Measurements from ENCODE around the gene NEO1.

Gene NEO1

GRCh38 chr15:73323956-73324355, 271.7 kb downstream of the NEO1 start:
- H3K9ac ChIP-seq (ENCODE audit: low read depth in 1 of 2, low read length in 2 of 2): no peak overlapping the region
- no peak overlapping the region for H3K4me3 ChIP-seq (ENCODE audit: low read length in 2 of 2)
- no peaks in the 10 kb centered on the region for H3K9me3 ChIP-seq (ENCODE audit: control insufficient read depth in 2 of 2, low read length in 2 of 2)
- H3K27me3 ChIP-seq (ENCODE audit: control insufficient read depth in 2 of 2, insufficient read depth in 2 of 2, low read length in 2 of 2): peaks cover 0 to 6% of the 10 kb centered on the region in 2 donors
- no peaks in the 10 kb centered on the region for H3K4me1 ChIP-seq (ENCODE audit: control insufficient read depth in 2 of 2, insufficient read depth in 2 of 2, low read length in 2 of 2)
- no peaks in the 10 kb centered on the region for H3K36me3 ChIP-seq (ENCODE audit: control insufficient read depth in 2 of 2, insufficient read depth in 2 of 2, low read length in 2 of 2)
- no peak overlapping the region for H3K27ac ChIP-seq (ENCODE audit: low read depth in 2 of 2, low read length in 2 of 2)

- H3K9ac ChIP-seq (ENCODE audit: low read depth in 1 of 2, low read length in 2 of 2): no peak overlapping the region
- H3K9me3 ChIP-seq (ENCODE audit: control insufficient read depth in 2 of 2, low read length in 2 of 2): no peaks in the 10 kb centered on the region
- H3K27ac ChIP-seq (ENCODE audit: low read depth in 2 of 2, low read length in 2 of 2): no peak overlapping the region
- H3K36me3 ChIP-seq (ENCODE audit: control insufficient read depth in 2 of 2, insufficient read depth in 2 of 2, low read length in 2 of 2): no peaks in the 10 kb centered on the region
- no peak overlapping the region for H3K4me3 ChIP-seq (ENCODE audit: low read length in 2 of 2)
- H3K4me1 ChIP-seq (ENCODE audit: control insufficient read depth in 2 of 2, insufficient read depth in 2 of 2, low read length in 2 of 2): no peaks in the 10 kb centered on the region
- H3K27me3 ChIP-seq (ENCODE audit: control insufficient read depth in 2 of 2, insufficient read depth in 2 of 2, low read length in 2 of 2): no peaks in the 10 kb centered on the region
Measured at GRCh38 chr15:73324496-73325170, 272.4 kb downstream of the NEO1 start.

GRCh38 chr15:73325191-73325861, 273.1 kb downstream of the NEO1 start:
- Histone ChIP-seq H3K4me3 (ENCODE audit: low read length in 2 of 2) (no peak overlapping the region), H3K27me3 (ENCODE audit: control insufficient read depth in 2 of 2, insufficient read depth in 2 of 2, low read length in 2 of 2) (no peaks in the 10 kb centered on the region), H3K36me3 (ENCODE audit: control insufficient read depth in 2 of 2, insufficient read depth in 2 of 2, low read length in 2 of 2) (no peaks in the 10 kb centered on the region), H3K27ac (ENCODE audit: low read depth in 2 of 2, low read length in 2 of 2) (no peak overlapping the region), H3K9ac (ENCODE audit: low read depth in 1 of 2, low read length in 2 of 2) (no peak overlapping the region), H3K4me1 (ENCODE audit: control insufficient read depth in 2 of 2, insufficient read depth in 2 of 2, low read length in 2 of 2) (no peaks in the 10 kb centered on the region), H3K9me3 (ENCODE audit: control insufficient read depth in 2 of 2, low read length in 2 of 2) (no peaks in the 10 kb centered on the region)

- Histone ChIP-seq H3K36me3 (ENCODE audit: control insufficient read depth in 2 of 2, insufficient read depth in 2 of 2, low read length in 2 of 2) (no peaks in the 10 kb centered on the region), H3K27ac (ENCODE audit: low read depth in 2 of 2, low read length in 2 of 2) (no peak overlapping the region), H3K4me3 (ENCODE audit: low read length in 2 of 2) (no peak overlapping the region), H3K9me3 (ENCODE audit: control insufficient read depth in 2 of 2, low read length in 2 of 2) (no peaks in the 10 kb centered on the region), H3K27me3 (ENCODE audit: control insufficient read depth in 2 of 2, insufficient read depth in 2 of 2, low read length in 2 of 2) (no peaks in the 10 kb centered on the region), H3K4me1 (ENCODE audit: control insufficient read depth in 2 of 2, insufficient read depth in 2 of 2, low read length in 2 of 2) (no peaks in the 10 kb centered on the region), H3K9ac (ENCODE audit: low read depth in 1 of 2, low read length in 2 of 2) (no peak overlapping the region)
Measured at GRCh38 chr15:73326157-73326556, 273.9 kb downstream of the NEO1 start.

- H3K27ac ChIP-seq (ENCODE audit: low read depth in 2 of 2, low read length in 2 of 2): no peak overlapping the region
- H3K9me3 ChIP-seq (ENCODE audit: control insufficient read depth in 2 of 2, low read length in 2 of 2): no peaks in the 10 kb centered on the region
- no peaks in the 10 kb centered on the region for H3K4me1 ChIP-seq (ENCODE audit: control insufficient read depth in 2 of 2, insufficient read depth in 2 of 2, low read length in 2 of 2)
- H3K9ac ChIP-seq (ENCODE audit: low read depth in 1 of 2, low read length in 2 of 2): no peak overlapping the region
- H3K4me3 ChIP-seq (ENCODE audit: low read length in 2 of 2): no peak overlapping the region
- H3K27me3 ChIP-seq (ENCODE audit: control insufficient read depth in 2 of 2, insufficient read depth in 2 of 2, low read length in 2 of 2): no peaks in the 10 kb centered on the region
- no peaks in the 10 kb centered on the region for H3K36me3 ChIP-seq (ENCODE audit: control insufficient read depth in 2 of 2, insufficient read depth in 2 of 2, low read length in 2 of 2)
Measured at GRCh38 chr15:73328149-73328820, 276.0 kb downstream of the NEO1 start.

GRCh38 chr15:73328981-73329380, 276.7 kb downstream of the NEO1 start:
- no peak overlapping the region for H3K27ac ChIP-seq (ENCODE audit: low read depth in 2 of 2, low read length in 2 of 2)
- H3K9me3 ChIP-seq (ENCODE audit: control insufficient read depth in 2 of 2, low read length in 2 of 2): no peaks in the 10 kb centered on the region
- H3K36me3 ChIP-seq (ENCODE audit: control insufficient read depth in 2 of 2, insufficient read depth in 2 of 2, low read length in 2 of 2): no peaks in the 10 kb centered on the region

GRCh38 chr15:73329501-73330200, 277.4 kb downstream of the NEO1 start:
- Histone ChIP-seq H3K4me1 (ENCODE audit: control insufficient read depth in 2 of 2, insufficient read depth in 2 of 2, low read length in 2 of 2) (no peaks in the 10 kb centered on the region), H3K36me3 (ENCODE audit: control insufficient read depth in 2 of 2, insufficient read depth in 2 of 2, low read length in 2 of 2) (no peaks in the 10 kb centered on the region), H3K4me3 (ENCODE audit: low read length in 2 of 2) (no peak overlapping the region), H3K9me3 (ENCODE audit: control insufficient read depth in 2 of 2, low read length in 2 of 2) (no peaks in the 10 kb centered on the region), H3K27me3 (ENCODE audit: control insufficient read depth in 2 of 2, insufficient read depth in 2 of 2, low read length in 2 of 2) (no peaks in the 10 kb centered on the region), H3K9ac (ENCODE audit: low read depth in 1 of 2, low read length in 2 of 2) (no peak overlapping the region), H3K27ac (ENCODE audit: low read depth in 2 of 2, low read length in 2 of 2) (no peak overlapping the region)

More at GRCh38 chr15:73328981-73329380, 276.7 kb downstream of the NEO1 start:
- Histone ChIP-seq H3K9ac (ENCODE audit: low read depth in 1 of 2, low read length in 2 of 2) (no peak overlapping the region), H3K4me1 (ENCODE audit: control insufficient read depth in 2 of 2, insufficient read depth in 2 of 2, low read length in 2 of 2) (no peaks in the 10 kb centered on the region), H3K27me3 (ENCODE audit: control insufficient read depth in 2 of 2, insufficient read depth in 2 of 2, low read length in 2 of 2) (no peaks in the 10 kb centered on the region), H3K4me3 (ENCODE audit: low read length in 2 of 2) (no peak overlapping the region)

GRCh38 chr15:73330206-73331051, 278.2 kb downstream of the NEO1 start:
- H3K27ac ChIP-seq (ENCODE audit: low read depth in 2 of 2, low read length in 2 of 2): no peak overlapping the region
- H3K4me3 ChIP-seq (ENCODE audit: low read length in 2 of 2): no peak overlapping the region
- no peaks in the 10 kb centered on the region for H3K36me3 ChIP-seq (ENCODE audit: control insufficient read depth in 2 of 2, insufficient read depth in 2 of 2, low read length in 2 of 2)
- H3K4me1 ChIP-seq (ENCODE audit: control insufficient read depth in 2 of 2, insufficient read depth in 2 of 2, low read length in 2 of 2): no peaks in the 10 kb centered on the region
- H3K27me3 ChIP-seq (ENCODE audit: control insufficient read depth in 2 of 2, insufficient read depth in 2 of 2, low read length in 2 of 2): peaks cover 0 to 3% of the 10 kb centered on the region in 2 donors
- H3K9ac ChIP-seq (ENCODE audit: low read depth in 1 of 2, low read length in 2 of 2): no peak overlapping the region
- no peaks in the 10 kb centered on the region for H3K9me3 ChIP-seq (ENCODE audit: control insufficient read depth in 2 of 2, low read length in 2 of 2)

GRCh38 chr15:73331501-73331900, 279.2 kb downstream of the NEO1 start:
- Histone ChIP-seq H3K4me3 (ENCODE audit: low read length in 2 of 2) (no peak overlapping the region), H3K27me3 (ENCODE audit: control insufficient read depth in 2 of 2, insufficient read depth in 2 of 2, low read length in 2 of 2) (peaks cover 0 to 3% of the 10 kb centered on the region in 2 donors), H3K4me1 (ENCODE audit: control insufficient read depth in 2 of 2, insufficient read depth in 2 of 2, low read length in 2 of 2) (no peaks in the 10 kb centered on the region), H3K27ac (ENCODE audit: low read depth in 2 of 2, low read length in 2 of 2) (no peak overlapping the region), H3K9me3 (ENCODE audit: control insufficient read depth in 2 of 2, low read length in 2 of 2) (no peaks in the 10 kb centered on the region), H3K9ac (ENCODE audit: low read depth in 1 of 2, low read length in 2 of 2) (no peak overlapping the region), H3K36me3 (ENCODE audit: control insufficient read depth in 2 of 2, insufficient read depth in 2 of 2, low read length in 2 of 2) (no peaks in the 10 kb centered on the region)
